Liver (tissue), 9 donors: Measurements from ENCODE around the gene AHRR. TPM values are rescaled to one million over a fixed set of nuclear protein-coding genes. Genes with fewer than 3 reads are reported as not detected.

Source experiments
- DNase-seq: peaks from one replicate; pipeline ENCODE4 v3.0.0-alpha.2; 2017; ENCODE audit warnings: low spot score
- H3K27ac ChIP-seq, 2 donors: one replicate each; pipeline ENCODE4 v1.7.0; 2013; ENCODE audit warnings: inconsistent platforms in 2 of 2, low read length in 2 of 2, control low read depth in 1 of 2, low read depth in 1 of 2, mild to moderate bottlenecking in 1 of 2
- H3K27me3 ChIP-seq, 4 donors: one replicate each; pipeline versions ENCODE4 v1.6.1 to v1.7.0; 2013; ENCODE audit warnings: low read length in 3 of 4, inconsistent platforms in 1 of 4, mild to moderate bottlenecking in 1 of 4, moderate library complexity in 1 of 4; ENCODE audit not compliant: control insufficient read depth in 4 of 4, insufficient read depth in 4 of 4
- H3K36me3 ChIP-seq, 4 donors: one replicate each; pipeline versions ENCODE4 v1.6.1 to v1.7.0; 2013; ENCODE audit warnings: low read length in 3 of 4, mild to moderate bottlenecking in 3 of 4, low read depth in 1 of 4, moderate library complexity in 1 of 4; ENCODE audit not compliant: control insufficient read depth in 4 of 4, insufficient read depth in 3 of 4
- H3K4me1 ChIP-seq, 4 donors: one replicate each; pipeline versions ENCODE4 v1.6.1 to v1.7.0; 2013; ENCODE audit warnings: low read length in 3 of 4, mild to moderate bottlenecking in 3 of 4, moderate library complexity in 1 of 4; ENCODE audit not compliant: control insufficient read depth in 4 of 4, insufficient read depth in 4 of 4
- H3K4me3 ChIP-seq, 3 donors: one replicate each; pipeline versions ENCODE4 v1.6.1 to v1.7.0; 2013; ENCODE audit warnings: low read length in 3 of 3, control low read depth in 1 of 3, low read depth in 1 of 3, mild to moderate bottlenecking in 1 of 3
- H3K9ac ChIP-seq, 2 donors: one replicate each; pipeline ENCODE4 v1.7.0; 2013; ENCODE audit warnings: low read length in 2 of 2, mild to moderate bottlenecking in 2 of 2, moderate library complexity in 2 of 2, control low read depth in 1 of 2, low read depth in 1 of 2
- H3K9me3 ChIP-seq, 4 donors: one replicate each; pipeline versions ENCODE4 v1.6.1 to v1.7.0; 2013; ENCODE audit warnings: low read length in 3 of 4; ENCODE audit not compliant: control insufficient read depth in 4 of 4
- EGR1 ChIP-seq, 2 donors: IDR thresholded peaks; 2 replicates each; pipeline ENCODE4 v1.6.1; 2016 to 2018; ENCODE audit warnings: antibody characterized with exemption in 2 of 2, low read depth in 2 of 2
- FOXA1 ChIP-seq: IDR thresholded peaks from 2 replicates; pipeline ENCODE4 v1.6.1; 2016; ENCODE audit warnings: antibody characterized with exemption
- FOXA2 ChIP-seq: IDR thresholded peaks from 2 replicates; pipeline ENCODE4 v1.6.1; 2016; ENCODE audit warnings: antibody characterized with exemption
- GABPA ChIP-seq, 2 donors: IDR thresholded peaks in 1 of 2; conservative IDR thresholded peaks in 1 of 2; 2 replicates each; pipeline ENCODE4 v1.6.1; 2016; ENCODE audit warnings: antibody characterized with exemption in 2 of 2, mild to moderate bottlenecking in 1 of 2, moderate library complexity in 1 of 2
- HNF4A ChIP-seq, 2 donors: conservative IDR thresholded peaks; 2 replicates each; pipeline ENCODE4 v1.6.1; 2016; ENCODE audit warnings: antibody characterized with exemption in 2 of 2, mild to moderate bottlenecking in 2 of 2
- JUND ChIP-seq, 2 donors: IDR thresholded peaks; 2 replicates each; pipeline ENCODE4 v1.6.1; 2016; ENCODE audit warnings: antibody characterized with exemption in 2 of 2
- MAX ChIP-seq: IDR thresholded peaks from 2 replicates; pipeline ENCODE4 v1.6.1; 2016; ENCODE audit warnings: antibody characterized with exemption
- NR2F2 ChIP-seq: IDR thresholded peaks from 2 replicates; pipeline ENCODE4 v1.6.1; 2016; ENCODE audit warnings: antibody characterized with exemption
- RAD21 ChIP-seq, 2 donors: IDR thresholded peaks; 2 replicates each; pipeline ENCODE4 v1.6.1; 2016; ENCODE audit warnings: antibody characterized with exemption in 2 of 2, mild to moderate bottlenecking in 2 of 2
- REST ChIP-seq: IDR thresholded peaks from 2 replicates; pipeline ENCODE4 v1.6.1; 2016; ENCODE audit warnings: antibody characterized with exemption, mild to moderate bottlenecking
- RXRA ChIP-seq, 2 donors: IDR thresholded peaks; 2 replicates each; pipeline ENCODE4 v1.6.1; 2017 to 2018; ENCODE audit warnings: antibody characterized with exemption in 2 of 2, mild to moderate bottlenecking in 1 of 2
- SP1 ChIP-seq: IDR thresholded peaks from 2 replicates; pipeline ENCODE4 v1.6.1; 2018; ENCODE audit warnings: antibody characterized with exemption, mild to moderate bottlenecking
- TAF1 ChIP-seq: conservative IDR thresholded peaks from 2 replicates; pipeline ENCODE4 v1.6.1; 2016; ENCODE audit warnings: antibody characterized with exemption, mild to moderate bottlenecking
- YY1 ChIP-seq: IDR thresholded peaks from 2 replicates; pipeline ENCODE4 v1.6.1; 2016; ENCODE audit warnings: antibody characterized with exemption, mild to moderate bottlenecking
- ZBTB33 ChIP-seq: IDR thresholded peaks from 2 replicates; pipeline ENCODE4 v1.6.1; 2016; ENCODE audit warnings: antibody characterized with exemption
- WGBS: extraction: QIAGEN DNeasy Blood & Tissue Kit; methylation state at CpG from one replicate; pipeline ENCODE4 v1.1.7; 2013; 5-methylcytosine and 5-hydroxymethylcytosine counted together
- polyA plus RNA-seq, 2 donors: library from polyadenylated mRNA; stranded (reverse) in 1 of 2; unstranded in 1 of 2; fragments of 200-250 nt in 1 of 2; fragments of >200 nt in 1 of 2; fragmentation: Nextera tagmentation in 1 of 2; extraction: Ambion mirVana in 1 of 2; gene quantifications; one replicate each; pipeline versions ENCODE4 v1.2.1 to v1.2.3, GENCODE V29; 2013 to 2015
- total RNA-seq, 2 donors: library from RNA; depleted of rRNA; stranded (reverse); fragments of >200 nt; gene quantifications; one replicate each; pipeline ENCODE4 v1.2.3, GENCODE V29; 2014
- donor health status: healthy.
- donor health status: healthy.
- donor health status: healthy.
- donor health status: healthy.
- donor health status: healthy.

AHRR gene
- total and polyA plus RNA-seq, 4 donors: 0.15 to 0.47 (median 0.24) TPM

- Histone ChIP-seq H3K27ac (no peak overlapping the region), H3K9me3 (no peaks in the 10 kb centered on the region), H3K27me3 (peaks cover 3 to 6% (median 4%) of the 10 kb centered on the region in 4 donors), H3K36me3 (no peaks in the 10 kb centered on the region), H3K4me3 (peak overlapping the region in 1 of 3 donors; percentile 6), H3K4me1 (peaks cover 4 to 24% (median 14%) of the 10 kb centered on the region in 4 donors), H3K9ac (no peak overlapping the region)
- TF ChIP-seq TAF1 (no peak), FOXA2 (no peak), NR2F2 (no peak), HNF4A (conservative IDR thresholded peaks at IDR 0.05) (no peak), RAD21 (IDR thresholded peaks at IDR 0.05) (no peak), RXRA (IDR thresholded peaks at IDR 0.05) (no peak), YY1 (no peak), JUND (IDR thresholded peaks at IDR 0.05) (no peak), ZBTB33 (no peak), REST (no peak), SP1 (no peak), MAX (no peak), FOXA1 (no peak), EGR1 (IDR thresholded peaks at IDR 0.05; ENCODE audit: low read depth in 2 of 2) (no peak), GABPA (IDR thresholded peaks at IDR 0.05 in 1 of 2, conservative IDR thresholded peaks at IDR 0.05 in 1 of 2) (no peak)
- DNase-seq: no peak
- 63% methylated on average over 30 of the region's 30 CpGs for WGBS
Observed at GRCh38 chr5:322942-323879, 1.7 kb downstream of the AHRR start.
